ENCODE measurements around the gene PCDHGA10. TPM values are rescaled to one million over a fixed set of nuclear protein-coding genes. Genes with fewer than 3 reads are reported as not detected.

Gene PCDHGA10
- total and polyA plus RNA-seq, 9 of the 15 experiments (the other 6 are each of a cell fraction or from before 2014, with no cell fraction given): 0.01 to 0.11 (median 0.05) TPM

GRCh38 chr5:141363952-141364660 lies 48.7 kb upstream of the PCDHGA10 start, which contains the start of gene PCDHGA5:
PCDHGA5 (plus strand) TSS chr5:141364162; CDS start chr5:141364331, 169 bp downstream.
- 10% methylated on average over 34 of the region's 34 CpGs for WGBS (ENCODE audit: insufficient coverage, low coverage, missing lambda C conversion rate)
- H3K36me3 ChIP-seq (ENCODE audit: control insufficient read depth, insufficient read depth, low read length): no peaks in the 10 kb centered on the region
- TF ChIP-seq GATAD2B (IDR thresholded peaks at IDR 0.05; ENCODE audit: borderline replicate concordance) (no peak), FOXK1 (CRISPR knock-in tag; IDR thresholded peaks at IDR 0.05; ENCODE audit: borderline replicate concordance) (no peak), ARID3A (IDR thresholded peaks at IDR 0.05; ENCODE audit: borderline replicate concordance, low read depth, low read length) (no peak), KAT2B (IDR thresholded peaks at IDR 0.05; ENCODE audit: low read depth, low read length) (no peak), CTCF (IDR thresholded peaks at IDR 0.05 in 2 of 3, conservative IDR thresholded peaks at IDR 0.05 in 1 of 3; ENCODE audit: insufficient read depth in 2 of 3, low read depth in 1 of 3, low read length in 3 of 3) (peak in 2 of 3 experiments; percentile 32 to 43; a peak in 3 of 6 replicates)
- peaks cover 0 to 12% of the 10 kb centered on the region in 2 experiments; a peak in 2 of 5 replicates for H3K4me1 ChIP-seq (replicated peaks in 1 of 2; ENCODE audit: control insufficient read depth in 2 of 2, insufficient read depth in 2 of 2, low read length in 2 of 2)
- DNase-seq (ENCODE audit: extremely low read depth in 1 of 4, low spot score in 3 of 4) (no peak), FAIRE-seq (no peak), ATAC-seq (peak; percentile 49; the same call in 1 of the 3 replicates)
- H3K27me3 ChIP-seq (ENCODE audit: control insufficient read depth in 2 of 2, insufficient read depth in 2 of 2, low read length in 2 of 2): peaks cover 13 to 36% of the 10 kb centered on the region in 2 experiments
- BruUV-seq (replicated peaks): no TSS peak
- no peak within 1 kb of the TSS for H3K4me2 ChIP-seq (ENCODE audit: insufficient read depth, low read length)
- no peak within 1 kb of the TSS for H3K4me3 ChIP-seq
- CTCF ChIA-PET (ENCODE audit: low intra/inter-chr PET ratio): no interaction called here
- H3K9me3 ChIP-seq (replicated peaks; ENCODE audit: control insufficient read depth, insufficient read depth, low read depth, low read length): no peaks in the 10 kb centered on the region; the same call in 1 of the 2 replicates
- no peaks in the 10 kb centered on the region for H3K9me1 ChIP-seq (ENCODE audit: control insufficient read depth, insufficient read depth, low read length)
- H3K79me2 ChIP-seq (ENCODE audit: control insufficient read depth, insufficient read depth, low read length): no peaks in the 10 kb centered on the region
- intact Hi-C loops (cut with micrococcal nuclease) (no loop called here), in situ Hi-C loops (cut with MboI) (no loop called here)
- POLR2A ChIA-PET: interaction anchor here (0.8 to 1.0 kb wide), 2 partner anchors 9 to 223 kb away, joined by 3 to 4 read pairs; no protein-coding TSS in a partner anchor
- H2AFZ ChIP-seq (ENCODE audit: low read depth, low read length): no peak within 1 kb of the TSS
- H3K27ac ChIP-seq (ENCODE audit: extremely low read depth, low read depth, low read length): no peak within 1 kb of the TSS
- H3K9ac ChIP-seq (ENCODE audit: insufficient read depth in 1 of 2, low read depth in 2 of 2, low read length in 2 of 2): no peak within 1 kb of the TSS
- no peaks in the 10 kb centered on the region for H4K20me1 ChIP-seq (replicated peaks; ENCODE audit: control insufficient read depth, insufficient read depth, low read length)
